Hematopoietic multipotent progenitor cell treated with erythropoietin and hydrocortisone succinate and interleukin-3 and kit ligand, for 17 days (in vitro differentiated cells): ENCODE measurements around the gene KCNMA1.
"Not testable (repeated sequence)": the region's sequence is repeated elsewhere in the genome, so short reads cannot be mapped to it uniquely, and the experiment has no call there.

Experiments used
- DNase-seq: peaks from one replicate; pipeline ENCODE4 v3.0.0-alpha.2; 2015; ENCODE audit warnings: low spot score

Gene KCNMA1

GRCh38 chr10:77664008-77664407 lies 26.4 kb upstream of the KCNMA1 start:
- DNase-seq = no peak

- DNase-seq = no peak
Observed at GRCh38 chr10:77661674-77662073, 24.1 kb upstream of the KCNMA1 start.

GRCh38 chr10:77661100-77661499 lies 23.5 kb upstream of the KCNMA1 start:
- no peak for DNase-seq

- not testable (repeated sequence) for DNase-seq
Observed at GRCh38 chr10:77659046-77659670, 21.6 kb upstream of the KCNMA1 start.

GRCh38 chr10:77653210-77653609 lies 15.6 kb upstream of the KCNMA1 start:
- no peak for DNase-seq

GRCh38 chr10:77649333-77650331 lies 12.0 kb upstream of the KCNMA1 start:
- DNase-seq = no peak

- no peak for DNase-seq
Observed at GRCh38 chr10:77648472-77648871, 10.9 kb upstream of the KCNMA1 start.

- no peak for DNase-seq
Observed at GRCh38 chr10:77647543-77648293, 10.1 kb upstream of the KCNMA1 start.

- no peak for DNase-seq
Observed at GRCh38 chr10:77644557-77645243, 7.1 kb upstream of the KCNMA1 start.

- no peak for DNase-seq
Observed at GRCh38 chr10:77643795-77644468, 6.3 kb upstream of the KCNMA1 start.

GRCh38 chr10:77641788-77642397 lies 4.3 kb upstream of the KCNMA1 start:
- DNase-seq = peak; percentile 58

- DNase-seq = no peak
Observed at GRCh38 chr10:77641344-77641743, 3.7 kb upstream of the KCNMA1 start.

GRCh38 chr10:77640167-77640566 lies 2.6 kb upstream of the KCNMA1 start:
- no peak for DNase-seq

GRCh38 chr10:77639756-77640155 lies 2.1 kb upstream of the KCNMA1 start:
- DNase-seq = no peak

- no peak for DNase-seq
Observed at GRCh38 chr10:77638321-77639101, 903 bp upstream of the KCNMA1 start.

- no peak for DNase-seq
Observed at GRCh38 chr10:77636967-77637531, 559 bp downstream of the KCNMA1 start.

GRCh38 chr10:77636282-77636966 lies 1.2 kb downstream of the KCNMA1 start:
- DNase-seq = no peak

GRCh38 chr10:77635402-77636227 lies 2.0 kb downstream of the KCNMA1 start:
- no peak for DNase-seq
